ENCODE data around the gene ABCD1.
"Not testable (repeated sequence)": the region's sequence is repeated elsewhere in the genome, so short reads cannot be mapped to it uniquely, and the experiment has no call there.

- not testable (repeated sequence) for TF ChIP-seq JUND (IDR thresholded peaks at IDR 0.05); CTCF (IDR thresholded peaks at IDR 0.05; ENCODE audit: low read depth, low read length, missing input control); GABPA (IDR thresholded peaks at IDR 0.05 in 1 of 2, conservative IDR thresholded peaks at IDR 0.05 in 1 of 2); REST (IDR thresholded peaks at IDR 0.05); MAX (IDR thresholded peaks at IDR 0.05); EGR1 (IDR thresholded peaks at IDR 0.05; ENCODE audit: low read depth in 2 of 2); RXRA (IDR thresholded peaks at IDR 0.05); TAF1 (conservative IDR thresholded peaks at IDR 0.05)
Measured at GRCh38 chrX:153696986-153697722, 27.5 kb upstream of the ABCD1 start.

Measured in liver (tissue), 3 donors.